H1 (cell line): ENCODE results near the gene BTBD1.

Experiments
- CEBPB ChIP-seq: IDR thresholded peaks from 2 replicates; pipeline ENCODE4 v1.6.1; 2012; ENCODE audit warnings: low read depth, low read length
- CREB1 ChIP-seq: IDR thresholded peaks from 2 replicates; pipeline ENCODE4 v1.6.1; 2012; ENCODE audit warnings: inconsistent platforms
- CTBP2 ChIP-seq: IDR thresholded peaks from 2 replicates; pipeline ENCODE4 v1.7.0; 2011; ENCODE audit warnings: borderline replicate concordance, mild to moderate bottlenecking, moderate library complexity, mixed read lengths, low read length; ENCODE audit not compliant: insufficient read depth, insufficient read length
- CTCF ChIP-seq, 3 experiments: IDR thresholded peaks; 1 replicate in 2 of 3; 2 replicates in 1 of 3; pipeline versions ENCODE4 v1.5.1 to v1.6.1; 2011; ENCODE audit warnings: low read length in 3 of 3, mild to moderate bottlenecking in 3 of 3, inconsistent platforms in 2 of 3, low read depth in 1 of 3, moderate library complexity in 1 of 3; ENCODE audit not compliant: insufficient read depth in 1 of 3; ENCODE audit errors: control extremely low read depth in 1 of 3
- EGR1 ChIP-seq: IDR thresholded peaks from 2 replicates; pipeline ENCODE4 v1.6.1; 2011; ENCODE audit warnings: low read depth, low read length, borderline replicate concordance
- EP300 ChIP-seq, 2 experiments: IDR thresholded peaks; 1 replicate in 1 of 2; 2 replicates in 1 of 2; pipeline ENCODE4 v1.6.1; 2011 to 2012; ENCODE audit warnings: low read depth in 2 of 2, low read length in 2 of 2, mild to moderate bottlenecking in 2 of 2, borderline replicate concordance in 1 of 2, inconsistent platforms in 1 of 2, moderate library complexity in 1 of 2
- PHF8 ChIP-seq: fragments of 200-600 bp; sonication (generic); conservative IDR thresholded peaks from 2 replicates; pipeline ENCODE4 v1.7.1; 2012; ENCODE audit warnings: low read depth, mild to moderate bottlenecking, inconsistent platforms, low read length, moderate library complexity
- POLR2A ChIP-seq, 2 experiments: IDR thresholded peaks; 1 replicate in 1 of 2; 2 replicates in 1 of 2; pipeline ENCODE4 v1.6.1; 2011; ENCODE audit warnings: low read depth in 2 of 2, low read length in 2 of 2, mild to moderate bottlenecking in 2 of 2; ENCODE audit errors: control extremely low read depth in 1 of 2
- POLR2AphosphoS5 ChIP-seq: IDR thresholded peaks from 2 replicates; pipeline ENCODE4 v1.6.1; 2011; ENCODE audit warnings: low read depth, low read length
- RNF2 ChIP-seq: fragments of 200-900, 300-1000 bp; sonication (generic); IDR thresholded peaks from 2 replicates; pipeline ENCODE4 v1.7.1; 2016; ENCODE audit warnings: borderline replicate concordance, low read depth, mild to moderate bottlenecking, antibody characterized with exemption, low read length; ENCODE audit not compliant: poor library complexity, severe bottlenecking; ENCODE audit errors: missing control alignments
- SIN3A ChIP-seq, 2 experiments: IDR thresholded peaks in 1 of 2; conservative IDR thresholded peaks in 1 of 2; 2 replicates each; pipeline ENCODE4 v1.6.1; 2011 to 2012; ENCODE audit warnings: low read length in 2 of 2, improper control_type of control experiment in 1 of 2, low read depth in 1 of 2, mild to moderate bottlenecking in 1 of 2
- TF ChIP-seq, protein P1 (sequence below): IDR thresholded peaks from 2 replicates; pipeline ENCODE4 v1.6.1; 2011; ENCODE audit warnings: low read length, improper control_type of control experiment

DNA sequence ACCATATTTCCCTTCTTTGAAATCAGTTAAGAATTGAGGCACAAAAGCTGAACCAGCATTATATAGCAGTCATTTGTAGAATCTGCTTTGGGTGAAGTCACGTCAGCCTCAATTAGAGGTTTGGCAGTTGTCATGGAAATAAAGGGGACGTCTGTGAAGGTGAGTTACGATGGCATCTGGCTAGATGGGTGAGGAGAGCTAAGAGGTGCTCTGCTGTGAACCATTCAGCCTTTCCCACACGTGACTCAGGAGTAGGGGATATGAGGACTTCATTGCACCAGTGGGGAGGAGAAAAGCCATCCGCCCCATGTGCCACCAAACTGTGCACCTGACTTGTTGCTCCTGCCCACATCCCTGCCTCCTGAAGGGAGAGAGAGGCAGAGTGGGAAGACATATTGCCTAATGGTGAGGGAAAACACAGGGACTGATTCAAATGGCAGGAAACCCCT, 52.8 kb downstream of the BTBD1 start:
- no peak for TF ChIP-seq CTBP2
- no peak for TF ChIP-seq CTCF (IDR thresholded peaks at IDR 0.05; ENCODE audit: control extremely low read depth in 1 of 3, insufficient read depth in 1 of 3, low read depth in 1 of 3, low read length in 3 of 3)
- TF ChIP-seq POLR2A (IDR thresholded peaks at IDR 0.05; ENCODE audit: control extremely low read depth in 1 of 2, low read depth in 2 of 2, low read length in 2 of 2), result no peak; a peak in 1 of 3 replicates
- no peak for TF ChIP-seq EP300 (IDR thresholded peaks at IDR 0.05; ENCODE audit: borderline replicate concordance in 1 of 2, low read depth in 2 of 2, low read length in 2 of 2)
- TF ChIP-seq EGR1, result no peak
- TF ChIP-seq RNF2, result no peak
- TF ChIP-seq PHF8, result no peak
- TF ChIP-seq POLR2AphosphoS5, result no peak
- TF ChIP-seq CREB1, result no peak
- TF ChIP-seq SIN3A (conservative IDR thresholded peaks at IDR 0.05 in 1 of 2, IDR thresholded peaks at IDR 0.05 in 1 of 2; ENCODE audit: low read depth in 1 of 2, low read length in 2 of 2), result no peak
- TF ChIP-seq, protein P1, sequence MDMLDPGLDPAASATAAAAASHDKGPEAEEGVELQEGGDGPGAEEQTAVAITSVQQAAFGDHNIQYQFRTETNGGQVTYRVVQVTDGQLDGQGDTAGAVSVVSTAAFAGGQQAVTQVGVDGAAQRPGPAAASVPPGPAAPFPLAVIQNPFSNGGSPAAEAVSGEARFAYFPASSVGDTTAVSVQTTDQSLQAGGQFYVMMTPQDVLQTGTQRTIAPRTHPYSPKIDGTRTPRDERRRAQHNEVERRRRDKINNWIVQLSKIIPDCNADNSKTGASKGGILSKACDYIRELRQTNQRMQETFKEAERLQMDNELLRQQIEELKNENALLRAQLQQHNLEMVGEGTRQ, result no peak
- TF ChIP-seq CEBPB, result no peak
